Peyer's patch (tissue), 4 donors: ENCODE data around the gene OBSCN. TPM values are rescaled to one million over a fixed set of nuclear protein-coding genes. Genes with fewer than 3 reads are reported as not detected.
A peak's percentile ranks its signal among the peaks of the same experiment; 100 is the strongest.

ENCODE experiments used
- DNase-seq, 3 donors: peaks; one replicate each; pipeline ENCODE4 v3.0.0-alpha.2; 2017 to 2019
- H3K27ac ChIP-seq, 4 donors: fragments of 200-600 bp; sonication (generic); one replicate each; pipeline ENCODE4 v1.5.1; 2016 to 2019
- H3K27me3 ChIP-seq, 2 donors: fragments of 200-600 bp; sonication (generic); one replicate each; pipeline ENCODE4 v1.5.1; 2019
- H3K36me3 ChIP-seq, 3 donors: fragments of 200-600 bp; sonication (generic); one replicate each; pipeline ENCODE4 v1.5.1; 2016 to 2019
- H3K4me1 ChIP-seq, 4 donors: fragments of 200-600 bp; sonication (generic); one replicate each; pipeline ENCODE4 v1.5.1; 2016 to 2019
- H3K4me3 ChIP-seq, 4 donors: fragments of 200-600 bp; sonication (generic); 1 replicate in 3 of 4; 2 replicates in 1 of 4; pipeline ENCODE4 v1.5.1; 2016 to 2019; ENCODE audit warnings: mild to moderate bottlenecking in 1 of 4
- H3K9me3 ChIP-seq, 4 donors: fragments of 200-600 bp; sonication (generic); one replicate each; pipeline ENCODE4 v1.5.1; 2016 to 2019; ENCODE audit warnings: mild to moderate bottlenecking in 1 of 4
- POLR2A ChIP-seq, 2 donors: fragments of 450-650 bp; IDR thresholded peaks; one replicate each; pipeline ENCODE4 v1.5.1; 2017; ENCODE audit warnings: antibody characterized with exemption in 2 of 2, mild to moderate bottlenecking in 2 of 2, moderate library complexity in 2 of 2
- total RNA-seq, 4 donors: library from RNA; depleted of rRNA; stranded (reverse); fragments of >200 nt; gene quantifications; one replicate each; pipeline ENCODE4 v1.1.0, GENCODE V29; 2016
- TF ChIP-seq, protein P1 (sequence below), 6 experiments: fragments of 450-650 bp in 4 of 6; fragments of 200-600 bp in 2 of 6; sonication (generic) in 1 of 6; IDR thresholded peaks; one replicate each; pipeline ENCODE4 v1.5.1; 2017 to 2019; ENCODE audit warnings: antibody characterized with exemption in 6 of 6, mild to moderate bottlenecking in 3 of 6, moderate library complexity in 1 of 6

OBSCN gene
- total RNA-seq, 4 donors from 2014 or later, result 5.8 to 136 (median 34.4) TPM

DNA sequence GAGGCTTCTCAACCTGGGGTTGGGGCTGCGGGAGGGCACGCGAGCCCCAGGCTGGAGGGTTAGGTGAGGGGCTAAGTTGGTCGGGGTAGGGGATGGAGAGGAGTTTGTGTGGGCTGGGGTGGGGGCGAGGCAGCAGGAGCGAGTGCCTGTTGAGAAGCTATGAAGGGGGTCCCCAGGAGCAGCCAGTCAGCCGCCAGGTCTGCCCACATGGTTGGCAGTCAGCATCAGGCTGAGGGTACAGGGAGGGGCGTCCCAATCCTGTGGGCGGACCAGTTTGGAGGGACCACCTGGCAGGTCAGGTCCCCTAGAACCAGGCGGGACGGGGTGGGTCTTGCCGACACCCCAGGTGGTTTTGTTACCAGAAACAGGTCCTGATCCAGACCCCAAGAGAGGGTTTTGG is 209.2 kb downstream of the OBSCN start:
- no peak overlapping the region for H3K27ac ChIP-seq
- H3K27me3 ChIP-seq, result peaks cover 0 to 5% of the 10 kb centered on the region in 2 donors
- H3K4me3 ChIP-seq, result no peak overlapping the region
- TF ChIP-seq POLR2A (IDR thresholded peaks at IDR 0.05), result no peak
- TF ChIP-seq, protein P1, sequence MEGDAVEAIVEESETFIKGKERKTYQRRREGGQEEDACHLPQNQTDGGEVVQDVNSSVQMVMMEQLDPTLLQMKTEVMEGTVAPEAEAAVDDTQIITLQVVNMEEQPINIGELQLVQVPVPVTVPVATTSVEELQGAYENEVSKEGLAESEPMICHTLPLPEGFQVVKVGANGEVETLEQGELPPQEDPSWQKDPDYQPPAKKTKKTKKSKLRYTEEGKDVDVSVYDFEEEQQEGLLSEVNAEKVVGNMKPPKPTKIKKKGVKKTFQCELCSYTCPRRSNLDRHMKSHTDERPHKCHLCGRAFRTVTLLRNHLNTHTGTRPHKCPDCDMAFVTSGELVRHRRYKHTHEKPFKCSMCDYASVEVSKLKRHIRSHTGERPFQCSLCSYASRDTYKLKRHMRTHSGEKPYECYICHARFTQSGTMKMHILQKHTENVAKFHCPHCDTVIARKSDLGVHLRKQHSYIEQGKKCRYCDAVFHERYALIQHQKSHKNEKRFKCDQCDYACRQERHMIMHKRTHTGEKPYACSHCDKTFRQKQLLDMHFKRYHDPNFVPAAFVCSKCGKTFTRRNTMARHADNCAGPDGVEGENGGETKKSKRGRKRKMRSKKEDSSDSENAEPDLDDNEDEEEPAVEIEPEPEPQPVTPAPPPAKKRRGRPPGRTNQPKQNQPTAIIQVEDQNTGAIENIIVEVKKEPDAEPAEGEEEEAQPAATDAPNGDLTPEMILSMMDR (IDR thresholded peaks at IDR 0.05), result no peak
- DNase-seq, result no peak
- no peaks in the 10 kb centered on the region for H3K9me3 ChIP-seq
- H3K36me3 ChIP-seq, result no peaks in the 10 kb centered on the region
- peaks cover 5 to 19% (median 11%) of the 10 kb centered on the region in 4 donors for H3K4me1 ChIP-seq

DNA sequence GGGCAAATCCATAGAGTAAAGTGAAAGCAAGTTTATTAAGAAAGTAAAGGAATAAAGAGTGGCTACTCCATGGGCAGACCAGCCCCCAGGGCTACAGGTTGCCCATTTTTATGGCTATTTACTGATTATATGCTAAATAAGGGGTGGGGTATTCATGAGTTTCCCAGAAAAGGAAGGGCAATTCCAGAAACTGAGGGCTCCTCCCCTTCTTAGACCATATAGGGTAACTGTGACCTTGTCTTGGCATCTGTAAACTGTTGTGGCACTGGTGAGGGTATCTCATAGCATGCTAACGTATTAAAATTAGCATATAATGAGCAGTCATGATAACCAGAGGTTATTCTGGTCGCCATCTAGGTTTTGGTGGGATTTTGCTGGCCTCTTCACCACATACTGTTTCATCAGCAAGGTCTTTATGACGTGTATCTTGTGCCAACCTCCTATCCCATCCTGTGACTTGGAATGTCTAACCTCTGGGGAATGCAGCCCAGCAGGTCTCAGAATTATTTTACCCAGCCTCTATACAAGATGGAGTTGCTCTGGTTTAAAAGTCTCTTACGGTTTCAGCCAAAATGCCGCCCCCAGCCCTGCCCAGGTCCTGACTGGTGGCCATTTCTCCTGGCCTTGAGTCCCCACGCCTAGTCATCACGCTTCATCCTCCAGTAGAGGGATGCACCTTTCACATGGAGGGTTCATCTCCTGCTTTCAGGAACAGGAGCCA is 209.8 kb downstream of the OBSCN start:
- TF ChIP-seq, protein P1 (IDR thresholded peaks at IDR 0.05), result no peak
- no peak for TF ChIP-seq POLR2A (IDR thresholded peaks at IDR 0.05)
- no peak for DNase-seq
- no peak overlapping the region for H3K27ac ChIP-seq
- no peak overlapping the region for H3K4me3 ChIP-seq
- peaks cover 5 to 19% (median 11%) of the 10 kb centered on the region in 4 donors for H3K4me1 ChIP-seq
- peaks cover 0 to 5% of the 10 kb centered on the region in 2 donors for H3K27me3 ChIP-seq
- no peaks in the 10 kb centered on the region for H3K36me3 ChIP-seq
- no peaks in the 10 kb centered on the region for H3K9me3 ChIP-seq

DNA sequence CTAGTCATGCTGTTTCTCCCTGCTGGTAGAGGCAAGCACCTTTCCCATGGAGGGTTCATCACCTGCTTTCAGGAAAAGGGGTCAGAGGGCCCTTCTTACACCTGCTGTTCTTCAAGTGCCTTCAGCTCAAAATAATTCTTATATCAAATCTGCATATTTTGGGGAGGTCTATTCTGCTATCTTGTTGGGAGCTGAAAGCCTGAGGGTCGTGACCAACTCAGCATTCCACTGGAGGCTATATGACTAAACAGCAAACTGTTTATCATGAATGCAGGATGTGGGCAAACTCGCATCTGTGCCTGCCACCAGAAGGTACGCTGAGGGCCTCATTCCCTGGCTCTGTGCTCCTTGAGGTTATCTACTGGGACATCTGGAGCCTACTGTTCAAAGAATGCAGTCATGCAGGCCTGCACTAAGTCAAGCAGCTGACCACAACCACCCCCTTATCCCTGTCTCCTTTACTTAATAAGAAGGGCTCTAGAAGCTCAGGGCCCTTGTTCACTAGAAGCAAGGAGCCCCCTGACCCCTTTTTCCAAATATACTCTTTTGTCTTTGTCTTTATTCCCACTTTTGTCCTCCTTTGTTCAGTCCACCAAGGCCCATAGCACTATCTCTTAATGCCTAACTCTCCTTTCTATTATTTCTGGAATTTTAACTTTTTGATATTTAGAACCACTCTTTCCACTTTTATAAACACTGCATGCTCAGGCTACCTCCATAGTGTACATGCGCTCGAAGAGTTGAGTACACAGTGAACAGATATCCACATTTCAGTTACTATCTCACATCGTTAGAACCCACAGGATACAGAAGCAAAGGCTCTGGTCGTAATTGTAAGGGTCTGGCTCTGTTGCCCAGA is 213.4 kb downstream of the OBSCN start:
- H3K36me3 ChIP-seq, result no peaks in the 10 kb centered on the region
- peaks cover 0 to 14% (median 6%) of the 10 kb centered on the region in 4 donors for H3K4me1 ChIP-seq
- TF ChIP-seq POLR2A (IDR thresholded peaks at IDR 0.05), result no peak
- H3K9me3 ChIP-seq, result no peaks in the 10 kb centered on the region
- H3K4me3 ChIP-seq, result no peak overlapping the region
- DNase-seq, result no peak
- H3K27me3 ChIP-seq, result peaks cover 0 to 5% of the 10 kb centered on the region in 2 donors
- no peak overlapping the region for H3K27ac ChIP-seq

DNA sequence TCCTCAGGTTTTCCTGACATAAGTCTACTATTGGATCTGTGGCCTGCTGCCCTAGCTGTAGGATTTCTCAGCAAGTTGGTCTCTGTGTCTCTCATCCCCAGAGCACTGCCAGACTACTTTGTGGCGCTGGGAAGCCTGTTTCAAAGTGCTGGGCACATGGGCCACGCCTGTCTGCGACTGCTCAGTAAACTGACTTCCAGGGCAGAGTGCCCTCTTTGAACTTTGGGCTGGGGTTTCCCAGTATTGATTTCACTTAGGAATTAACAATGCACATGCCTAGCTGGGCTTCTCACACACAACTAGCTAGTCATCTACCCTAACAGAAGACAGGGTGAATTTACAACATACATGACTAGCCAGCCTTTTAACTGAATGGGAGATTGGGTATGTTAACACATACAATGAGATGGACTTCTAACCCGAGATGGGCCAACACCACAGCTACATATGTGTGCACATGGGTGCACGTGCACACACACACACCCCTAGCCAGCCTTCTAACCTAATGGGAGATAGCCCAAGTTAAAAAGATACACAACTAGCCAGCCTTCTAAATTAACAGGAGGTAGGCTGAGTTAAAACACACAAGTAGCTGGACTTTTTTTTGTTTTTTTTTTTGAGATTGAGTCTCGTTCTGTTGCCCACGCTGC is 215.7 kb downstream of the OBSCN start:
- TF ChIP-seq, protein P1 (IDR thresholded peaks at IDR 0.05), result no peak
- TF ChIP-seq POLR2A (IDR thresholded peaks at IDR 0.05), result no peak
- Histone ChIP-seq H3K27ac (no peak overlapping the region), H3K4me1 (no peaks in the 10 kb centered on the region), H3K9me3 (no peaks in the 10 kb centered on the region), H3K27me3 (no peaks in the 10 kb centered on the region), H3K36me3 (no peaks in the 10 kb centered on the region), H3K4me3 (no peak overlapping the region)
- peak in 1 of 3 donors; percentile 51 for DNase-seq

DNA sequence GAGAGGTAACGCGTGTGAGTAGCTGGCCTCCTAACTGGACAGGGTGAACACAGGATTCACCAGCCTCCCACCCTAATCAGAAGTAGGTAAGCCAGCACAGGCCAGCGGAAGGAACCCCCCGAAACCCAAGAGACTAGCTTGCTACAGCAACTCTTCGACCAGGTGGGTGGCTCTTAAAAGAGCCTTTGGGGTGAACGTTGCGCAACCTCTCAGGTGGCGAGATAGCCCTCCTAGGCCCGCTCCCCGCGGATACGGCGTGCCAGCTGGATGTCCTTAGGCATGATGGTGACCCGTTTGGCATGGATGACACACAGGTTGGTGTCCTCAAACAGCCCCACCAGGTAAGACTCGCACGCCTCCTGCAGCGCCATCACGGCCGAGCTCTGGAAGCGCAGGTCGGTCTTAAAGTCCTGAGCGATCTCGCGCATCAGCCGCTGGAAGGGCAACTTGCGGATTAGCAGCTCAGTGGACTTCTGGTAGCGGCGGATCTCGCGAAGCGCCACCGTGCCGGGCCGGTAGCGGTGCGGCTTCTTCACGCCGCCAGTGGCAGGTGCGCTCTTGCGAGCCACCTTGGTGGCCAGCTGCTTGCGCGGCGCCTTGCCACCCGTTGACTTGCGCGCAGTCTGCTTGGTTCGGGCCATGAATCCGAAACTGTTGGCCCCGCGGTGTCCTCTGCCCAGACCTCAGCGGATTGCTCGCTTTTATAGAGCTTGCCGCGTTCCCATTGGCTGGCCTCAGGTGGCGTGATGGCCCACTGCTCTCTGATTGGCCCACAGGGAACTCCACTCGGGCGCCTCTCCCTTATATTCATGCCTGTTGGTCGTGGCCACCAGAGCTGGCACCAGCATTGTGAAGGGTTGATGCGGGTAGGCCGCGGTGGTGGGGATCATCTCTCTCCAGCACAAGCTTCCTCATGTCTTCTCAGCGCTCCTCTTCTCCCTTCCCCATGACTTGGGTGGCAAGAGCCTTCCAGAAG is 217.1 kb downstream of the OBSCN start:
- TF ChIP-seq, protein P1 (IDR thresholded peaks at IDR 0.05), result no peak
- no peak for TF ChIP-seq POLR2A (IDR thresholded peaks at IDR 0.05)
- H3K36me3 ChIP-seq, result no peaks in the 10 kb centered on the region
- H3K9me3 ChIP-seq, result no peaks in the 10 kb centered on the region
- no peaks in the 10 kb centered on the region for H3K4me1 ChIP-seq
- H3K27me3 ChIP-seq, result no peaks in the 10 kb centered on the region
- DNase-seq, result no peak
- H3K4me3 ChIP-seq, result no peak overlapping the region
- no peak overlapping the region for H3K27ac ChIP-seq
